ENCODE measurements around the gene NLRP6.

GRCh38 chr11:304915-305843, 27.0 kb downstream of the NLRP6 start:
- TF ChIP-seq PKNOX1 (IDR thresholded peaks at IDR 0.05) (no peak), BHLHE40 (IDR thresholded peaks at IDR 0.05; ENCODE audit: borderline replicate concordance) (no peak), LEF1 (IDR thresholded peaks at IDR 0.05; ENCODE audit: borderline replicate concordance) (no peak), SP1 (IDR thresholded peaks at IDR 0.05) (no peak), NFRKB (IDR thresholded peaks at IDR 0.05) (no peak), FOXK2 (IDR thresholded peaks at IDR 0.05) (no peak), FOXM1 (IDR thresholded peaks at IDR 0.05; ENCODE audit: borderline replicate concordance) (no peak), TARDBP (IDR thresholded peaks at IDR 0.05) (no peak), HDGF (IDR thresholded peaks at IDR 0.05; ENCODE audit: borderline replicate concordance) (no peak)

Measured in HEK293T (cell line).